Smooth muscle cell (in vitro differentiated cells): ENCODE measurements around the gene LRRC8C. TPM values are rescaled to one million over a fixed set of nuclear protein-coding genes. Genes with fewer than 3 reads are reported as not detected.

Experiments used
- DNase-seq: peaks from one replicate; lab custom pipeline; 2025; ENCODE audit not compliant: unreplicated experiment; lab: John Stamatoyannopoulos, UW
- H2AFZ ChIP-seq: fragments of 200-600 bp; sonication (generic); 2 replicates; pipeline ENCODE4 v1.6.0; 2016; ENCODE audit warnings: antibody characterized with exemption, low read depth, mild to moderate bottlenecking
- H3F3A ChIP-seq: fragments of 200-600 bp; sonication (generic); 2 replicates; pipeline ENCODE4 v1.6.0; 2017; ENCODE audit warnings: antibody characterized with exemption, low read depth
- H3K27ac ChIP-seq: fragments of 200-600 bp; sonication (generic); 2 replicates; pipeline ENCODE4 v1.5.1; 2016; ENCODE audit warnings: low read depth, mild to moderate bottlenecking
- H3K27me3 ChIP-seq: fragments of 200-600 bp; sonication (generic); 2 replicates; pipeline ENCODE4 v1.6.1; 2016; ENCODE audit warnings: low read depth, mild to moderate bottlenecking
- H3K36me3 ChIP-seq: fragments of 200-600 bp; sonication (generic); 2 replicates; pipeline ENCODE4 v1.5.1; 2016; ENCODE audit warnings: low read depth
- H3K4me1 ChIP-seq: fragments of 200-600 bp; sonication (generic); 2 replicates; pipeline ENCODE4 v1.5.1; 2016; ENCODE audit warnings: low read depth
- H3K4me2 ChIP-seq: fragments of 200-600 bp; sonication (generic); 2 replicates; pipeline ENCODE4 v1.6.0; 2016; ENCODE audit warnings: mild to moderate bottlenecking
- H3K4me3 ChIP-seq: fragments of 200-600 bp; sonication (generic); 2 replicates; pipeline ENCODE4 v1.5.1; 2016; ENCODE audit warnings: mild to moderate bottlenecking
- H3K79me2 ChIP-seq: fragments of 200-600 bp; sonication (generic); 2 replicates; pipeline ENCODE4 v1.6.0; 2016; ENCODE audit warnings: low read depth, mild to moderate bottlenecking
- H3K9ac ChIP-seq: fragments of 200-600 bp; sonication (generic); 2 replicates; pipeline ENCODE4 v1.6.0; 2016; ENCODE audit warnings: low read depth
- H3K9me3 ChIP-seq: fragments of 200-600 bp; sonication (generic); replicated peaks from 2 replicates; pipeline ENCODE4 v1.5.1; 2016; ENCODE audit warnings: low read depth
- H4K20me1 ChIP-seq: fragments of 200-600 bp; sonication (generic); 2 replicates; pipeline ENCODE4 v1.6.0; 2016; ENCODE audit warnings: low read depth
- WGBS: methylation state at CpG from one replicate; pipeline ENCODE4 v1.1.7; 2016; ENCODE audit warnings: low lambda C conversion rate; 5-methylcytosine and 5-hydroxymethylcytosine counted together
- polyA plus RNA-seq: library from polyadenylated mRNA; unstranded; fragments of >200 nt; fragmentation: Nextera tagmentation; extraction: Ambion mirVana; gene quantifications from 2 replicates; pipeline ENCODE4 v1.2.1, GENCODE V29; 2016
- total RNA-seq: library from RNA; depleted of rRNA; stranded (reverse); fragments of >200 nt; gene quantifications from 2 replicates; pipeline ENCODE4 v1.2.3, GENCODE V29; 2014
- TF ChIP-seq, protein P1 (sequence below): fragments of 200-600 bp; sonication (generic); IDR thresholded peaks from 2 replicates; pipeline ENCODE4 v1.5.1; 2017; ENCODE audit warnings: borderline replicate concordance, mild to moderate bottlenecking, antibody characterized with exemption; ENCODE audit not compliant: insufficient read depth, poor library complexity, severe bottlenecking

LRRC8C gene
- total and polyA plus RNA-seq, 2 experiments from 2014 or later, result 2.2 to 7.2 TPM

DNA sequence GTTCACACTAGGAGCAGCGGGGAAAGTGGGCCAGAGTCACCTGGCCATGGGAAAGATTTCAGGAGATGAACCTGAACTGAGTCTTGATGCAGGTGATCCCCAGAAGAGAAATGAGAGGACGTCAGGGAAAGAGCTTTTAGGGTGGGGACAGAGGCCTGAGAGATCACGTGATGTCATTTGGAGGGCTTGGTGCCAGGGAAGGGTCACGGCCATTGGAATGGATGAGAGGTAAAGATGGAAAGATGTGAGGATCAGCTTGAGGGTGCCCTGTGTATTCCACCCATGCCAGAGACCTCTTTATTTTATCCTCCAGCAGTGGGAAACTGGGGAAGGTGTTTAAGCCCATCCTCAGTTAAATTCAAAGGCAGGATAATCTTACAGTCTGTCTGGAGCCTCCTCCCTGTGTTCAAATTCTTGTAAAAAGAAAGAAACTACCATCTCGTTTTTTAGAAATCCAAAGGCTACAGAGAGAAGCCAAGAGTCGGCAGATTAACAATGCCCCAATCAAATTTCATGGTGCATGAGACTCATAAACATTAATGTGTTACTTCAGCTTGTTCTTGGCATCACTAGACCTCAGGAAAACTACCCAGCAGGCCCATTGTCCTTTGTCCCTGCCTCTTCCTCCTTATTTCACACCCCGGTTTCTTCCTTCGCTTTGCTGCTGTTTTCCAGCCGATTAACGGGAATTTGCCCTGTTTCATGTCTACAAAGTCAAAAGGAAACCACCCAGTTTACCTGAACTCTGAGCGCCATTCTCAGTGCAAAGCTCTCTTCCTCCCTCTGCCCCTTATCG is 94.8 kb downstream of the LRRC8C start:
- Histone ChIP-seq H3K27ac (no peak overlapping the region), H2AFZ (no peak overlapping the region), H3K4me2 (no peak overlapping the region), H3K79me2 (no peaks in the 10 kb centered on the region), H3K9me3 (no peaks in the 10 kb centered on the region), H3K4me1 (no peaks in the 10 kb centered on the region), H3K9ac (no peak overlapping the region), H3F3A (no peaks in the 10 kb centered on the region), H3K4me3 (no peak overlapping the region), H3K27me3 (no peaks in the 10 kb centered on the region), H4K20me1 (no peaks in the 10 kb centered on the region), H3K36me3 (no peaks in the 10 kb centered on the region)
- WGBS, result 82% methylated on average over 12 of the region's 12 CpGs
- TF ChIP-seq, protein P1, sequence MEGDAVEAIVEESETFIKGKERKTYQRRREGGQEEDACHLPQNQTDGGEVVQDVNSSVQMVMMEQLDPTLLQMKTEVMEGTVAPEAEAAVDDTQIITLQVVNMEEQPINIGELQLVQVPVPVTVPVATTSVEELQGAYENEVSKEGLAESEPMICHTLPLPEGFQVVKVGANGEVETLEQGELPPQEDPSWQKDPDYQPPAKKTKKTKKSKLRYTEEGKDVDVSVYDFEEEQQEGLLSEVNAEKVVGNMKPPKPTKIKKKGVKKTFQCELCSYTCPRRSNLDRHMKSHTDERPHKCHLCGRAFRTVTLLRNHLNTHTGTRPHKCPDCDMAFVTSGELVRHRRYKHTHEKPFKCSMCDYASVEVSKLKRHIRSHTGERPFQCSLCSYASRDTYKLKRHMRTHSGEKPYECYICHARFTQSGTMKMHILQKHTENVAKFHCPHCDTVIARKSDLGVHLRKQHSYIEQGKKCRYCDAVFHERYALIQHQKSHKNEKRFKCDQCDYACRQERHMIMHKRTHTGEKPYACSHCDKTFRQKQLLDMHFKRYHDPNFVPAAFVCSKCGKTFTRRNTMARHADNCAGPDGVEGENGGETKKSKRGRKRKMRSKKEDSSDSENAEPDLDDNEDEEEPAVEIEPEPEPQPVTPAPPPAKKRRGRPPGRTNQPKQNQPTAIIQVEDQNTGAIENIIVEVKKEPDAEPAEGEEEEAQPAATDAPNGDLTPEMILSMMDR, result no peak
- no peak for DNase-seq

DNA sequence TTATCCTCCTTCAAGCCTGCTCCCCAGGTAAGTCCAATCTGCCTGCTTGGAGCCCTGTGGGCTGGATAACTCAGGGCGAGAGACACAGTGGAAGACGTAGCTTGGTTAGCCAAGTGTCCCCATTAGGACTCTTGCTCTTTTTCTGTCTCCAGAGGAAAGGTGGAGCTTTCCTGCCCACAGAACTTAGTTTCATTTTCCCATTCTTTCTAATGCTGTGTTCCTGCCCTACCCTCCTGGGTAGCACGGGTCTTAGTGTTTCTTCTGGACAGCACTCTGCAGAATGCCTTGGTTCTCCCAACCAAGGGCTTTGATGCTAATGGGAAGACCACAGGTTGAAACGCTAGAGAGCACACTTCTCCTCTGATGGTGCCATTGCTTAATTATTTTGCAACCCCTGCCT is 95.5 kb downstream of the LRRC8C start:
- no peaks in the 10 kb centered on the region for H3K36me3 ChIP-seq
- DNase-seq, result no peak
- TF ChIP-seq, protein P1, result no peak
- no peak overlapping the region for H3K9ac ChIP-seq
- no peaks in the 10 kb centered on the region for H3K27me3 ChIP-seq
- no peak overlapping the region for H3K4me3 ChIP-seq
- H3F3A ChIP-seq, result no peaks in the 10 kb centered on the region
- no peak overlapping the region for H3K27ac ChIP-seq
- no peak overlapping the region for H3K4me2 ChIP-seq
- 98% methylated on average over 4 of the region's 4 CpGs for WGBS
- H3K4me1 ChIP-seq, result no peaks in the 10 kb centered on the region
- no peaks in the 10 kb centered on the region for H3K9me3 ChIP-seq
- no peaks in the 10 kb centered on the region for H4K20me1 ChIP-seq
- no peak overlapping the region for H2AFZ ChIP-seq
- H3K79me2 ChIP-seq, result no peaks in the 10 kb centered on the region

DNA sequence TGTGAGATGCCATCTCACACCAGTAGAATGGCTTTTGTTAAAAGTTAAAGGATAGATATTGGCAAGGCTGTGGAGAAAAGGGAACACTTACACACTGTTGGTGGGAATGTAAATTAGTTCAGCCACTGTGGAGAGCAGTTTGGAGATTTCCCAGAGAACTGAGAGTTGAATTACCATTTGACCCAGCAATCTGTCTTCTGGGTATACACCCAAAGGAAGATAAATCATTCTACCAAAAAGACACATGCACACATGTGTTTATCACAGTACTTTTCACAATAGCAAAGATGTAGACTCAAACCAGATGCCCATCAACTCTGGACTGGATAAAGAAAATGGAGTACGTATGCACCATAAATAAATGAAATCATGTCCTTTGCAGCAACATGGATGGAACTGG is 99.3 kb downstream of the LRRC8C start:
- H3K27me3 ChIP-seq, result no peaks in the 10 kb centered on the region
- H3K36me3 ChIP-seq, result no peaks in the 10 kb centered on the region
- H3K79me2 ChIP-seq, result no peaks in the 10 kb centered on the region
- no peak overlapping the region for H3K4me2 ChIP-seq
- TF ChIP-seq, protein P1, result no peak
- H2AFZ ChIP-seq, result no peak overlapping the region
- no peaks in the 10 kb centered on the region for H3K9me3 ChIP-seq
- no peak for DNase-seq
- no peaks in the 10 kb centered on the region for H4K20me1 ChIP-seq
- WGBS, result 95% methylated on average over 1 of the region's 1 CpG
- H3K9ac ChIP-seq, result no peak overlapping the region
- no peaks in the 10 kb centered on the region for H3F3A ChIP-seq
- no peak overlapping the region for H3K4me3 ChIP-seq
- no peaks in the 10 kb centered on the region for H3K4me1 ChIP-seq
- H3K27ac ChIP-seq, result no peak overlapping the region
